Measurements from ENCODE around the gene RPA1.

The RPA1 gene

DNA sequence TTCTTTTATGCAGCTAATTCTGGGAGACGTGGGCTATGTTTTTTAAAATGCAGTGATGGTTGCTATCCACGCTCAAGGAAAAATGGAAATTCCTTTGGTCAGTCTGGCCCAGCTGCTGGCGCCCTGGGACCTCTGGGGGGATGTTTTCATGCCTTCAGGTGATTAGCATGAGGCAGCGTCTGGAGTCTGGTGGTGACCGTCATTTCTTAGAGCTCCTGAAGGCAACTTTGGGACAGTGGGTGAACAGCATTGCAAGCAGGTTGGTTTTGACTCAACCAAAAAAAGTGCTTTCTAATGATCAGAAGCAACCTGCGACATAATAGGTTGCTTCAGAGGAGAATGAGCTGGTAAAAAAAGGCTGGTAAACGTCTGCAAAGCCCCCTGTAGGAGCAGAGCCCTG lies 82.3 kb downstream of the RPA1 start:
- DNase-seq: no peak

DNA sequence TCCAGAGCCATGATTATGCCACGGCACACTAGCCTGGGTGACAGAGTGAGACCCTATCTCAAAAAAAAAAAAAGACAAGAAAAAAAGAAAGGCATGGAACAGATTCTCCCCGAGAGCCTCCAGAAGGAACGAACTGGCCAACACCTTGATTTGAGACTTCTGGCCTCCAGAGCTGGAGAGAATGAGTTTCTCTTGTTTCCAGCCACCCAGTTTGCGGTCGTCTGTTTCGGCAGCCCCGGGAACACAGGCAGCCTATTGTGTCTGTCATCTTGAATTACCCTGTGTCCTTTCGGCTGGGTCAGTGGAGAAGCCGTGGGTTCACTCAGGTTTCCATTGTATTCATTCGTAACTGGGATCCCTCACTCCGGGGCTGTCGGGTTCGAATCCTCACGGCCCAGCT lies 83.9 kb downstream of the RPA1 start:
- DNase-seq: no peak

DNA sequence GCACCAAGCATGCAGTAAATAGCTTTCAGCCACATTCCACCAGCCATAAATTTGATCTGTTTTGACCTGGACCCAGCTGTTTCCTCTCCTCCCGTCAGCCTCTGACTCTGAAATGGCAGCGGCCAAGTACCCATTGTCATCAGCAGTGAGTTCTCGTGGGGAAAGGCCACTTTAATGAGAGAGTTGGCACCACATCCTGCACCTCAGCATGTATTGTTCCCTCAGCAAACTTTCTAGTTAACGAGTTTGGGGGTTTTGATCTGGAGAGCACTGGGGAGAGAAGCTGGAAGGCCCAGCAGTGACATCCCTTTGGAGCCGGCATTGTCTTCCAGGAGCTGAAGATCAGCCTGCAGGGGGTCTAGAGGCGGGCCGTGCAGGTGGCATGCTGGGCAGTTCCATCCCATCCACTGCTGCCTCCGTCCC lies 84.9 kb downstream of the RPA1 start:
- no peak for DNase-seq

DNA sequence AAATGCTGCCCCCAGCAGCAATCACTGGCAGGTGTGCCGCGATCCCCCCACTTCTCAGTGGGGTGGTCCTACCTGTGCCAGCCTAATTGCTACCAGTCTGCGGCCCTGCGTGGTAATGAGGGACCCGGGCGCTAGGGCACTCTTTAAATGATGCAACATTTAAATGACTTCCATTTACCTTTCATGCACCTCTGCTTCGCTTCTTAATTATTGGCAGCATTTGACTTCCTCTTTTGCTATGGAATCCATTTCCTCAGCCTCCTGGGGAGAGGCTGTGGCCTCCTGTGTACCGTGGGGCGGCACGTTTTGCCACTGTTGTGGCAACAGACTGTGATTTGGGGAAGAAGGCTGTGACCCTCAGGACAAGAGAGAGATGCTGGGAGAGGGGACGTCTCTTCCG lies 86.1 kb downstream of the RPA1 start:
- no peak for DNase-seq

DNA sequence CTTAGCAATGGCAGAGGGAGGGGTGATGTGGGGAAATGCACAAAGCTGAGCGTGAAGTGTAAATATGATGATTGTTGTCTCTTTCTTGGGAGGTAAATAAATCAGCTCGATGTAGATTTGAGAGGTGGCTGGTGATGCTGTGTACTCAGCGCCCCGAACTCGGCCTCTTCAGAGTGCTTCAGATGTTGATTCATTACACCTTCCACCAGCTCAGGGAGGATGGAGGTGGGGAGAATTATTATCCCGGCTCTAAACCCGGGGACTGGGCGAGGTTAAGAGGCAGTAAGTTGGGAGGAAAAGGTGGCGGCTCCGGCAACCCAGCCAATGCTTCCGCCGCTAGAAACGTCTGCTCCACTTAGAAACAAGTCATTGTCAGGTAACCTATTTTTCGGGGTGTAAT lies 86.5 kb downstream of the RPA1 start:
- no peak for DNase-seq

DNA sequence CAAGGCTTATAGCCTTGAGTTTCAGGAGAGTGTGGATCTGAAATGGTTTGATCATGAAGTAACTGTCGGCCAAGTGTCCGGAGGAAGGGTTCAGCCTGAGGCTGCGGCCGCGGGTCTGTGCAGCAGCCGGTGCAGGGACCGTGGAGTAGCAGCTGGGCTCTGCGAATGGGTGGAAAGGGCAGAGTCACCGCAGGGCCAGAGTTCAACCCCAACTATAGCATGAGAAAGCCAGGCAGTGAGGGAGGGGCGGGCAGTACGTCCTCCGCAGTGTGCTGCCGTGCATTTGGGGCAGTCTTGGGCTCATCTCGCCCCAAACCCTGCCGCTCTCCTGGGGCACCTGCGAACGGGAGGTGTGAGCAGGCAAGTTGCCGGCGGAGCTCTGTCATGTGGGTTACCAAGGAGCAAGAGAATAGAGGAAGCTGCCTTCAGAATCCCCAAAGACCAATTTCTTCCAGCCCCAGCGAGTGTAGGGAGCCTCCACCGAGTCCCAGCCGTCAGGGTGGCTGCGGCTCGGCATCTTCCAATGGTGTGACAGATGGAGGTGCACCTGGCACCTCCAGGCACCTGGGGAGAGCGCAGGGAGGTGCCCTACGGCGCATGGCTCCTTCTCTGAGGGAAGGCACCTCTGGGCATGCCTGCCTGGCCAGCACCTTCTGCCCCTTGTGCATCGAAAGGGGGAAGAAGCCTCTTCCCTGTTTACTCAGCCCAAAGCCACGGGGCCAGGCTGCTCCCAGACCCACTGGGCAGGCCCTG lies 87.3 kb downstream of the RPA1 start:
- DNase-seq: no peak

DNA sequence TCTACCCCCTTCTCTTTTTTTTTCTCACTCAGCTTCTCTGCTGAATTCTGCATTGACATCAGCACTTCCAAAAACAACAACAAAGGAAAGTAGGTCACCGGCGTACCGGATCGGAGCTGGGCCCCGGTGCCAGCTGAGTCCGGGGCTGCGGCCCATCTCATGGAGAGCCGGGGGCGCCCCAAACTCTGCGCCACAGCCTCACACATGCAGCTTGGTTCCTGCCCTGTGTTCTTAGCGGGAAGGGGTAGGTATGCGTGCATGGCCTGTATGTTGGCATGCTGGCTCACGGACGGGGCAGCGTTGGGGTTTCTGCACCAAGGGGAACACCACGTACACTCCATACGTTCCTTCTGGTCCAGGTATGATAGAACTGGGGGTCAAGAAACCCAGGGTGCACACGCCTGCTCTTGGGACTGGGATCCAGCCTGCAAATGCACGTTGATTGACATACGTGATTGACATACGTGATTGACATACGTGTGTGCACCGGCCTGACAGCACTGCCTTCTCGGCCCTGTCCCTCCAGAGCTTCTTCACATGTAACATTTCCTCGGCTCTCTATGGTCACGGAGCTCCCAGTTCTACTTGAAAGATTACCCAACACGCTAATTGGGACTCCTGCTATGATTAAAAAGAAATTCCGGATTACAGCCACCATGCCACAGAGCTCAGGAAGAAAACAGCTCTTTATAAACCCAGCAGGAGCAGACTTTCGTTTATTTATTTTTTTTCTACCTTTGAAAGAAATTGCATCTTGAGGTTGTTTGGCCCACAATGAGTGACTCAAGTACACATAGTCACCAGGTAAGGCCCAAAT lies 88.7 kb downstream of the RPA1 start:
- DNase-seq: no peak

DNA sequence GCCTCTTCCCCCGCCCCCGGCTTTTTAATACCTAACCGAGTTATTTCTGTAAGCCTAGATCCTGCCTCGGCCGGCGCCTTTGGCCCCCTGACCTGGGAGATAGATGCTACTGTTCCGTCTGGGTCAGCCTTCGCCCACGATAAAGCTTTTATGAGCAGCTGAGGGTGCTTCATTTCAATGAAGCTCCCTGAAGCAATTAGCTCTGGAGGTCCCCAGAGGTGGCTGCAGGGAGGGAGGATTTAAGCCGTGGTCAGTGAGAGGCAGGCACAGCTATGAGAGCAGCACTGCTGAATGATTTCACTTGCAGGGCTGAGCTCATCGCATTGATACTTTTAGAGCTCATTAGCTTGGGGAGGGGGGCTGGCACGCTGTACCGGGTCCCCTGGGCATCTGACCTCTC lies 89.4 kb downstream of the RPA1 start:
- DNase-seq: no peak

DNA sequence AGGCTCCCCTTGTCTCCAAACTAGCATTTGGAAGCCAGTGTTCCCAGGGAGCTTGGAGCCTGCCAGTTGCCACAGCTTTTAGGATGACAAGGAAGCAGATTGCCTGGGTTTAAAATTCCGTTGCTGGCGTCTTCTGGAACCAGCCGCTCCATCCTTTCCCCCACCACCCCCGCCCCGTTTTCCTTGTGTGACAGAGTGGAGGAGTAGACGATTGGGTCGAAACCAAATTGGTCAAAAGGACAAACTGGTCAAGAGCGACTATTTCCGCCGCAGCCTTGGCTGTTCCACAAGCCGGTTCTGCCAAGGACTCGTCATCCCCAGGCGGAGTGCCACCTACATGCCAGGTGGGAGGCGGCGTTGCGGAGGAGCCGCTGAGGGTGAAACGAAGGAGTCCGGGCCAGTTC lies 91.1 kb downstream of the RPA1 start:
- DNase-seq: no peak

DNA sequence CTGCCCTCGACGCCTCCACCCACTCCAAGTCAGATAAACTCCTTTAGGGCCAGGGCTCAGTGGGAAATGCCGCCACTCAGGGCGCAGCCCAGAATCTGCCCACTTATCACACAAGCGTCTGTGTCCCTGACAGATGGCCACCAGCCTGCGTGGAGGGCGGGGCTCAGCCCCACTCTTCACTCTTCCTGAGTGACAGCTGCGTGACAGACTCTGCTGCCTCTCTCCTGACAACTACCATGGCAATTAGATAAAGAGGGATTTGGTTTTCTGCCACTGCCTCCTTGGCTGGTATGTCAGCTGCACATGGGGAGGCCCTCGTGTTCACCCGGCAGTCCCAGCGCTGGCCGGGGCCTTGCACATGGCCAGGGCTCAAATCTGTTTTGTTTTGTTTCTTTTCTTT lies 99.2 kb downstream of the RPA1 start:
- no peak for DNase-seq

DNA sequence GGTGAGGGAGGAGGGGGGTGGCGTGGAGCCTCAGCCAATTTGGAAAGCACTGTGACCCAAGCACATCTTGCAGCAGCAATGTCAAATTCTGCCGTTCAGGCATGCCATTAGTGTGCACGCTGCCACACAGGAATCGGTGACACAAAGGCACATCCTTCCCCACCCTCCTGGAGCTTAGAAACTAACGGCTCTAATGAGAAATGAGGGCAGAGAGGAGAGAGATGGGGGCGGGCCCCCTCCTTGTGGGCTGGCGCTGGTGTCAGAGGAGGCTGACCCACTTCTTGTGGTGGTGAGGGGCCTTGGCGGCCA lies 100.5 kb downstream of the RPA1 start:
- no peak for DNase-seq

DNA sequence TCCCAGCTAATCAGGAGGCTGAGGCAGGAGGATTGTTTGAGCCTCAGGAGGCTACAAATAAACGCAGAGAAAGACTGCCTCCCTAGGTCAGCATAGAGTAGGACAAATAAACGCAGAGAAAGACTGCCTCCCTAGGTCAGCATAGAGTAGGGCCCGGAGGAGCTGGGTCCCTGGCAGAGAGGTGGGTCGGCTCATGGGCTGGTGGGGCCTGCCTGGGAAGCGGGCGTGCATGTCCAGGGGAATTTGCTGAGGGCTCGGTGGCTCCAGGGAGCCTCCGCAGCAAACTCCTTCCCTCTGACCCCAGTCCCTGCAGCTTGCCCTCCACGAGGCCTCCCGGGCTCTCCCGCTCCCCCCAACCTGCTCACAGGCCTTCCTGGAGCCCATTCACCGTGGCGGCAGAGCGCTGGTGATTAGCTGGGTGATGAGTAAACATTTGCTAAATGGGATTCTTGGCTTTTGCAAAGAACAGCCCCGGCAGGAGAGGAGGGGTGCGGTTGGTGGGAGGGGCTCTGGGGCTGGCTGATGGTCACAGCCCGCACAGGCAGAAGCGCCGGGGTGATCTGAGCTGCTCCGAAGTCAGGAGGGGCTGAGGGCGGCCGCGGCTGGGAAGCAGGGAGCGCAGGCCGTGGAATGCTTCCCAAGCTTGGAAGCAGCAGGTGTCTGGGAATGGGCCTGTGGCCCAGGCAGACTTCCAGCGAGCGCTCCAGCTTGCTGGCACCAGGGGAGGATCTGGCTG lies 102.2 kb downstream of the RPA1 start:
- no peak for DNase-seq

DNA sequence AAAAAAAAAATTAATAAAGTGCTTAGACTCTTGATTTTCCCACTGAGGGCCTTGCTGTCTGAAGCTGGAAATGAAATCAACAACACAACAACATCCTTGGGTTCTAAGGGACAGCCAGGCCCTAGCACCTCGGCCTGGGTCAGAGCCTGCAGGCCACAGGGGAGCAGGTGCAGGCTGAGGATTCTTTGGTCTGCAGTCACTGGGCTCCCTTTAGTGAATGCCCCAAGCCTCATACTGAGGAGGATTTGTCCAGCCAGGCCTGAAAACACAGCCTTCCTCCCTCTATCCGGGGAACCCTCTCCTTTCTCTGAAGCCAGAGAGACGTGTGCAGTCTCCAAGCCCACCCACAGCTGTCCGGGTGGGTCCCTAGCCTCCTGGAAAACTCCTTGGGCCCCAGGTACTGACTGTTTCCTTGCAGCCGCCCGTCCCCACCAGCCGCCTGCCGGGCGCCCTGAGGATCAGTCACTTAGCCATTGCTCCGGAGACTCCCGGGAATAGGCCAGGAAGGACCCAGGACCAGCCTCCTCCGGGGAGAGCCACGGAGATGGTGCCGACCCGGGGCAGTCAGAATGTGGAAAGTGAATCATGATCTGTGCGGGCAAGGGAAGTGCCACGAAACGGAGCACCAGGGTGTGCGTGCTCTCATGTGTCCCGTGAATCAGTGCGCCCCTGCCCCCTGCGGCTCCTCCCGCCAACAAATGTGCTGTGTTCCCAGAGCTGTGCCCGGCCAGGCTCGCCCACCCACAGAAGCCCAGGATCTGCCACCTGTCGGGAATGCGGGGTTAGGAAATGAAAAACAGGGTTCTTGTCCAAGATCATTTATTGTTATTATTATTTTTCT lies 104.3 kb downstream of the RPA1 start:
- no peak for DNase-seq

DNA sequence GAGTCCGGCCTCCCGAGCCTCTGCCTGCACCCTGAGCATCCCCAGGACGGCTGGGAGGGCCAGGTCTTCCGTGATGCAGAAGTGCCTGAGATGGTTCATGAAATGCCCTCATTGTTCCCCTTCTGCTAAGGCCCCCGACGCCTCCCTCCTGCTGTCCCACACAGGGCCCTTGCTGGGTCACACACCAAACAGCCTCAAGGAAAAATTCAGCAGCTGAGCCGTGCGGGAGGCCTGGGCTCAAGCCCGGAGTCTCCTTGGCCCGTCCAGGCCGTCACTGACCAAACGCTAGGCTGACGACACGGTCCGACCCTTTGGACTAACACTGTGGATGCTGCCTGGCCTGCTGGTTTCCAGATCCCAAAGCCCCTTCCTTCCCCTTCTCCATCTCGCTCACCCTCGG lies 105.1 kb downstream of the RPA1 start:
- DNase-seq: no peak

DNA sequence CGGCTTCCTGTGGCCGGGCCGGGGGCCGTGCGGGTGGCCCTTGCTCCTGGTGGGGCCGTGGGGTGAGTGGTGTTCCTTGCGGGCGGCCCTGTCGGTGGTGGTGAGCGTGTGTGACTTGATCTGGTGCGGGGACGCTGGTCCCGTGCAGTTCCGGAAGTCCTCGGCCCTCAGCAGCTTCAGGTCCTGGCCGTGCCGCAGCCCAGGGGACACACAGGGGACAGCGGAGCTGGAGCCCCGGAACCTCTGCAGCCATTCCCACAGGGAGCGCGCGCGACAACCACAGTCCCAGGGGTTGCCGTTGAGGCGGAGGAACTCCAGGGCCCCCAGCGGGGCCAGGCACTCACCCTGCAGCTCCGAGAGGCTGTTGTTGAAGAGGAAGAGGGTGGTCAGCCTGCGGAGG lies 107.0 kb downstream of the RPA1 start:
- no peak for DNase-seq

DNA sequence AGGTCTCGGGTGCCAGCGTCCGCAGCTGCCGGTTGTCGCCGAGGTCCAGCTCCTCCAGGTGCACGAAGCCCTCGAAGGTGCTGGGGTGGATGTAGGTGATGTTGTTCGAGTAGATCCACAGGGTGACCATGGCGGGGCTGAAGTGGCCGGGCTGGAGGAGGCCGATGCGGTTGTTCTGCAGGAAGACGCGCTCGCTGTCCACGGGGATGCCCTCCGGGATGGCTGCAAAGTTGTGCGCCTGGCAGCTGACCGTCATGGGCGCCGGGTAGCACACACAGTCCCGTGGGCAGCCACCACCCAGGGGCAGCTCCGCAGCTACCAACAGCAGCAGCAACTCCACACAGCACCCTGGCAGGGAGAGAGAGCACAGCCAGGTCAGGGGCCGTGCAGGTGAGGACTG lies 107.7 kb downstream of the RPA1 start:
- no peak for DNase-seq

DNA sequence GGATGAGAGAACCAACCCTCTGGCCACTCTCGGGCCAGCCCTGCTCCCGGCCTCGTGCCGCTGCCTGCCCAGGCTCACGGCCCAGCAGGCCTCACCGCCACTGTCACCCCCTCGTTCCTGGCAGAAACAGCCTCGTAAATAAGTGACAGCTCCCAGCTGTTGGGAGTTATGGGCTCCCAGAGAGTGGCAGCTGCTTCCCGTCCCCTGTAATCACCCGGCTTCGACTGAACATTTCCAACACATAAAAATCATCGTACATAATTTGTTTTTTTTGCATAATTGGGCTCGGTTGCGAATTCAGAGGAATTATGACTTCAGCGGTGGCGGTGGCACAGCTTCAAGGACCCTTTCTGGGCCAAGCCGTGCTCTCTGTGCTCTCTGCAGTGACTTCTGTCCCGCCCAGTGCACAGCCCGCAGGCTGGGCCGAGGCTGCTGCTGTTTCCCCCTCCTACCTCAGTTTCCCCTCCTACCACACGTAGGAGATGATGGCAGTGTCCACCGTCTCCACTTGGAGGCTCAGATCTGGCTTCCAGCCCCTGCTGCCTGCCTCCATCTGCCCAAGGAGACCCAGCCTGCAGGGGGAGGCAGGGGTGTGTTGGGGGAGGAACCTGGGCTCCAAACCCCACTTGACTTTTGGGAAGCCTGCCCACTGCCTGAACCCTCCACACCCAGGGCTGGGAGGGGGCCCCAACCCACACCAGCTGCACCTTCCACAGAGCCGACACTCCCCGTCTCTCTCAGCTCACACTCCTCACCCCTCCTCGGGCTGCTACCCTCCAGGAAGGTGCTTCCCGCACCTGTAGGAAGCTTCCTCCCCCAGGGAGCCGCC lies 110.4 kb downstream of the RPA1 start:
- DNase-seq: no peak

DNA sequence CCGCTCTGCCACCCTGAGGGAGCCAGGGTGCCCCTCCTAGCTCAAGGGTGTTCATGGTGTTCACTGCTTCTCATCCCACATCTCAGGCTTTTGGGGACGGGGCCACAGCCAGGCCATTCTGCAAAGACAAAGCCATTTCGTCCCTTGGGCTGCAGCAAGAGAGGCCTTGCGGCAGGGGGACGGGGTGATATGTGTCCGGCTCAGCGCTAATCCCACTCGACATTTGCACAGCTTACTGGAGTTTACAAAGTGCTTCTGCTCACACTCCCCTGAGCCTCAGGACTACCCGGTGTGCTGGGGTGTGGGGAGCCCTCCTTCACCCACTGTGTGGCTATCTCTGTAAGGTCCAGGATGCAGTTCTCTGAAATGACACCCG lies 111.0 kb downstream of the RPA1 start:
- DNase-seq: no peak

DNA sequence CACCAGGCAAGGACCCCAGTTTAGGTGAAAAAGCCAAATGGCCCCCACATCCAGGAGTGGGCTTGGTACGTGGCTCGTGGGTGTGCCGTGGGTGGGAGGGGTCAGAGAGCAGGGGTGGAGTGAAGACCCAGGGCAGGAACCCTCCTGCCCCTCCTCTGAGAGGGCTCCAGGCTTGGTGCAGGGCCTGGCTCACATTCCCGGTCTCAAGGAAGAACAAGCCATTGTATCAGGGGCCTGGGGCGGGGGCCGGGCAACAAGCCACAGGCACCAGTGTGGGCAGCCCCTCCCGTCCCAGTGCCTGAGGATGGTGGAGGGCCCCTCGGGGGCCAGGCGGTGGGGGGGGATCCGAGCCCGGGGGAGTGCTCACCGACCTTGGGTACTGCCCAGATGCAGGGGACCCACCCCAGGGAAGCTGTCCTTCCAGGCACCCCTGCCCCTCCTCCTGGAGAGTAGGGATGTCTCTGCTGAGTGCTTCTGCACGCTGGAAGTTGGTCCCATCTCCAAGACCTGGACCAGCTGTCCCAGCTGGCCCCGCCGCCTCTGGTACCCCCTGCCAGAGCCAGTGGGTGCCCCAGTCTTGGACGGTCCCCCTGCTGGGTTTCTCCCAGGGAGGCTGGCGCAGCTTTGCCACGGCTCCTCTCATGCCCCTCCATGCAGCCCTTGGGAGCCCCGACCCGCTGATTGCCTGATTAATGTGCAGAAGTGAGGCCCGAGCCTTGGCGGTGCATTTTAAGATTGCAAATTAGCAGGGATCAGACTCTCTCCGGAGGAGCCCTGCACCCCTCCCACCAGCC lies 111.7 kb downstream of the RPA1 start:
- DNase-seq: no peak

DNA sequence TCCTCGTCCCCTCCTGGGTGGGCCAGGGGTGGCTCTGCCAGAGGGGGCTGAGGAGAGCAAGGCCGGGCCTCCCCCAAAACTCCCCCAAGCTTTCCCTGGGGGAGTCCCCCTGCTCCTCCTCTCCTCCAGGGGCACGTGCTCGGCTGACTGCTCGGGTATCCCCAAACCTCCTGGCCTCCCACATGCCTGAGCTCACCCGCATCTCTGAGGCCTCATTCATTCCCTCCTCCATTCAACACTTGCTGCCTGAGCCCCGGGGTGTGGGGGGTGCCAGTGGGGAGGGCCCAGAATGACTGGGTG lies 112.2 kb downstream of the RPA1 start:
- DNase-seq: no peak

DNA sequence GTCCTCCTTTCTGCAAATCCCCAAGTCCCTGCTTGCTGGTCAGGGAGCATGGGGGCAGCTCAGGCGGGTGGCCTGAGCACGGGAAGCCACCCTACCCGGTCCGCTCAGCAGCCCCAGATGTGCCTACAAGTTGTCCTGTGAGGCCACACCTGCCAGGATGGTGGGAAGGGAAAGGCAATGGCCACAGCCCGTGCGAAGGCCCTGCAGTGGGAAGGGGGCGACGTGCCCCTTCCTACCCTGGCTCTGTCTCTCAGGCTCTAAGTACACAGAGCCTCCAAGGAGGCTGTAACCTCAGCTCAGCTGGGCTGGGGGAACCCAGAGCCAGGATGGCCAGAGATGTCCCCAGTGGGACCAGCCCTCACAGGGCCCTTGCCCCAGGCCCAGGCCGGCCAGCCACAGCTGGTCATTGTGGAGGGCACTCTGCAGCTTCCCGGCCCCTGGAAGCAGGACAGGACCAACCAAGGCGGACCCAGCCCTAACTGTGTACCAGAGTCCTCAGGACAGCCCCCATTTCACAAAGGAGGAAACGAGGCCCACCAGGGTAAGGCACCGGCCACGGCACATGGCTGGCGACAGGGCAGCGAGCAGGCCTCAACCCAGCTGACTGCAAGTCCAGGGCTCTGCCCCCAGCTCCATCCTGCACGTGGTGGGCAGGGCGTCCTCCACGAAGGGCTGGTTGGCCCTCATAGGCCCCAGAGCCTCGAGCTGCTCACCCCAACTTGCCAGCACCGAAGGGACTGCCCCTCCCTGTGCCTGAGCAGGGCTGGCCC lies 113.0 kb downstream of the RPA1 start:
- DNase-seq: no peak
